Neuronal stem cell (in vitro differentiated cells): ENCODE measurements around the gene LRWD1.

Source experiments
- DNase-seq: peaks from one replicate; pipeline ENCODE4 v3.0.0-alpha.2; 2013; ENCODE audit warnings: low spot score
- H2AFZ ChIP-seq: one replicate; pipeline ENCODE4 v1.6.1; 2013; ENCODE audit warnings: mild to moderate bottlenecking, low read length, inconsistent platforms
- H2AK5ac ChIP-seq: 2 replicates; pipeline ENCODE4 v1.6.1; 2013; ENCODE audit warnings: low read depth, mild to moderate bottlenecking, inconsistent platforms, low read length, moderate library complexity, mixed read lengths
- H2BK120ac ChIP-seq: 2 replicates; pipeline ENCODE4 v1.6.1; 2013; ENCODE audit warnings: low read depth, mild to moderate bottlenecking, inconsistent platforms, low read length, moderate library complexity, mixed read lengths
- H2BK12ac ChIP-seq: one replicate; pipeline ENCODE4 v1.6.1; 2013; ENCODE audit warnings: low read length, inconsistent platforms
- H2BK15ac ChIP-seq: 2 replicates; pipeline ENCODE4 v1.6.1; 2013; ENCODE audit warnings: mild to moderate bottlenecking, low read length, inconsistent platforms, mixed read lengths
- H2BK5ac ChIP-seq: one replicate; pipeline ENCODE4 v1.6.1; 2013; ENCODE audit warnings: inconsistent platforms, mild to moderate bottlenecking, low read length, moderate library complexity
- H3K14ac ChIP-seq: one replicate; pipeline ENCODE4 v1.6.1; 2013; ENCODE audit warnings: low read length, inconsistent platforms
- H3K18ac ChIP-seq: 2 replicates; pipeline ENCODE4 v1.6.1; 2013; ENCODE audit warnings: low read length, inconsistent platforms
- H3K23ac ChIP-seq: 2 replicates; pipeline ENCODE4 v1.6.1; 2013; ENCODE audit warnings: low read depth, mild to moderate bottlenecking, mixed read lengths, low read length, inconsistent platforms; ENCODE audit not compliant: poor library complexity
- H3K27ac ChIP-seq: replicated peaks from 3 replicates; pipeline ENCODE4 v1.5.1; 2013; ENCODE audit warnings: low read length, inconsistent platforms
- H3K27me3 ChIP-seq, 3 experiments: 2 replicates each; pipeline ENCODE4 v1.6.1; 2013; ENCODE audit warnings: low read length in 3 of 3, mild to moderate bottlenecking in 2 of 3, inconsistent platforms in 1 of 3, low read depth in 1 of 3, mixed read lengths in 1 of 3, moderate library complexity in 1 of 3; ENCODE audit not compliant: control insufficient read depth in 3 of 3, insufficient read depth in 3 of 3
- H3K36me3 ChIP-seq, 2 donors: replicated peaks in 1 of 2; 2 replicates each; pipeline ENCODE4 v1.6.1; 2013; ENCODE audit warnings: low read length in 2 of 2; ENCODE audit not compliant: control insufficient read depth in 2 of 2, insufficient read depth in 2 of 2
- H3K4ac ChIP-seq: 2 replicates; pipeline ENCODE4 v1.6.1; 2013; ENCODE audit warnings: inconsistent platforms, mild to moderate bottlenecking, low read length, moderate library complexity
- H3K4me1 ChIP-seq, 2 donors: 1 replicate in 1 of 2; 2 replicates in 1 of 2; pipeline ENCODE4 v1.6.1; 2013; ENCODE audit warnings: low read length in 2 of 2, low read depth in 1 of 2; ENCODE audit not compliant: control insufficient read depth in 2 of 2, insufficient read depth in 1 of 2
- H3K4me2 ChIP-seq: one replicate; pipeline ENCODE4 v1.6.1; 2013; ENCODE audit warnings: mild to moderate bottlenecking, low read length, inconsistent platforms; ENCODE audit not compliant: insufficient read depth, poor library complexity, severe bottlenecking
- H3K4me3 ChIP-seq, 2 donors: 2 replicates each; pipeline ENCODE4 v1.5.1; 2013; ENCODE audit warnings: low read length in 2 of 2, mild to moderate bottlenecking in 2 of 2, inconsistent platforms in 1 of 2, moderate library complexity in 1 of 2
- H3K79me1 ChIP-seq: one replicate; pipeline ENCODE4 v1.6.1; 2013; ENCODE audit warnings: low read depth, mild to moderate bottlenecking, inconsistent platforms, low read length, moderate library complexity
- H3K9ac ChIP-seq: one replicate; pipeline ENCODE4 v1.6.1; 2013; ENCODE audit warnings: mild to moderate bottlenecking, low read depth, low read length, inconsistent platforms; ENCODE audit not compliant: poor library complexity
- H3K9me3 ChIP-seq, 2 donors: replicated peaks in 1 of 2; 2 replicates each; pipeline versions ENCODE3 to v1.6.1; 2013; ENCODE audit warnings: low read length in 2 of 2, mild to moderate bottlenecking in 2 of 2, inconsistent platforms in 1 of 2, low read depth in 1 of 2, mixed read lengths in 1 of 2, moderate library complexity in 1 of 2; ENCODE audit not compliant: control insufficient read depth in 2 of 2, insufficient read depth in 1 of 2
- H4K8ac ChIP-seq: one replicate; pipeline ENCODE4 v1.6.1; 2013; ENCODE audit warnings: low read depth, mild to moderate bottlenecking, inconsistent platforms, low read length, moderate library complexity
- H4K91ac ChIP-seq: one replicate; pipeline ENCODE4 v1.6.1; 2013; ENCODE audit warnings: low read length, low read depth, mild to moderate bottlenecking, inconsistent platforms; ENCODE audit not compliant: poor library complexity
- WGBS, 2 donors: extraction: QIAGEN DNeasy Blood & Tissue Kit; methylation state at CpG; one replicate each; pipeline ENCODE4 v1.1.7; 2013; ENCODE audit warnings: missing lambda C conversion rate in 2 of 2, mixed read lengths in 1 of 2; ENCODE audit not compliant: insufficient read length in 2 of 2, insufficient replicate concordance in 1 of 2; ENCODE audit errors: extremely low coverage in 2 of 2; 5-methylcytosine and 5-hydroxymethylcytosine counted together

LRWD1 gene

GRCh38 chr7:102425639-102426267 lies 39.0 kb upstream of the LRWD1 start:
- no peak overlapping the region for H4K91ac ChIP-seq
- no peak overlapping the region for H2AK5ac ChIP-seq
- no peak overlapping the region for H2BK12ac ChIP-seq
- no peak overlapping the region for H3K4me2 ChIP-seq
- H3K23ac ChIP-seq: no peak overlapping the region
- H2AFZ ChIP-seq: no peak overlapping the region
- H2BK15ac ChIP-seq: no peak overlapping the region
- H2BK120ac ChIP-seq: no peak overlapping the region
- peaks cover 28 to 64% of the 10 kb centered on the region in 2 donors for H3K36me3 ChIP-seq
- no peak for DNase-seq
- H3K4ac ChIP-seq: no peak overlapping the region
- H3K27ac ChIP-seq: no peak overlapping the region
- peaks cover 0 to 5% of the 10 kb centered on the region in 2 donors for H3K4me1 ChIP-seq
- no peak overlapping the region for H2BK5ac ChIP-seq
- no peaks in the 10 kb centered on the region for H3K27me3 ChIP-seq
- H3K79me1 ChIP-seq: peaks cover 4% of the 10 kb centered on the region
- no peaks in the 10 kb centered on the region for H3K9me3 ChIP-seq
- H3K18ac ChIP-seq: no peak overlapping the region
- no peak overlapping the region for H3K4me3 ChIP-seq
- no peak overlapping the region for H4K8ac ChIP-seq
- WGBS, 2 donors: no CpG with 5 or more reads among the region's 25 CpGs
- no peak overlapping the region for H3K14ac ChIP-seq
- no peak overlapping the region for H3K9ac ChIP-seq

GRCh38 chr7:102426268-102427018 lies 38.3 kb upstream of the LRWD1 start:
- H4K8ac ChIP-seq: no peak overlapping the region
- no CpG with 5 or more reads among the region's 16 CpGs for WGBS, 2 donors
- no peak overlapping the region for H3K23ac ChIP-seq
- H3K9ac ChIP-seq: no peak overlapping the region
- no peak overlapping the region for H3K27ac ChIP-seq
- no peak overlapping the region for H2BK15ac ChIP-seq
- no peak overlapping the region for H3K4ac ChIP-seq
- H2AK5ac ChIP-seq: no peak overlapping the region
- no peak overlapping the region for H3K14ac ChIP-seq
- no peaks in the 10 kb centered on the region for H3K9me3 ChIP-seq
- H3K36me3 ChIP-seq: peaks cover 24 to 57% of the 10 kb centered on the region in 2 donors
- no peak overlapping the region for H3K18ac ChIP-seq
- H3K4me1 ChIP-seq: peaks cover 2 to 5% of the 10 kb centered on the region in 2 donors
- H3K4me3 ChIP-seq: no peak overlapping the region
- no peak overlapping the region for H2BK5ac ChIP-seq
- H2BK12ac ChIP-seq: no peak overlapping the region
- H2AFZ ChIP-seq: no peak overlapping the region
- H3K4me2 ChIP-seq: no peak overlapping the region
- no peaks in the 10 kb centered on the region for H3K27me3 ChIP-seq
- H2BK120ac ChIP-seq: no peak overlapping the region
- H4K91ac ChIP-seq: no peak overlapping the region
- H3K79me1 ChIP-seq: peaks cover 5% of the 10 kb centered on the region
- DNase-seq: no peak

DNA sequence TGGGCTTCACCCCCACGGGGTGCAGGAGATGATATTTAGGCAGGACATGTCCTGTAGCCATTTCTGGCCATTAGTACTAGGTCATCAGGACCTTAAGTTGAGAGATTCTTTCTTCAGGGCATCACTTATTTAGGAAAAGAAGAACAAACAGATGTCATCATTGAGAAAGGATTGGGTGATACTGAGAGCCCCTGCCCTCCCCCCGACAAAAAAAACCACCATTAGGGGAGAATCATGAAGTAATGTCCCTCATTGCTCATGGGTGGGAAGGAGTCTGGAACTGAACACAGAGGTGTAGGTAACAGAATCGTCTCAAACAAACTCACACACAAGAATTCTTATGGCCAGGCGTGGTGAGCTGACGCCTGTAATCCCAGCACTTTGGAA lies 37.8 kb upstream of the LRWD1 start:
- no peak for DNase-seq
- Histone ChIP-seq H4K91ac (no peak overlapping the region), H3K9ac (no peak overlapping the region), H3K4ac (no peak overlapping the region), H2AK5ac (no peak overlapping the region), H2BK12ac (no peak overlapping the region), H3K4me3 (no peak overlapping the region), H4K8ac (no peak overlapping the region), H3K36me3 (peaks cover 21 to 51% of the 10 kb centered on the region in 2 donors), H3K4me2 (no peak overlapping the region), H3K14ac (no peak overlapping the region), H3K27ac (no peak overlapping the region), H2BK15ac (no peak overlapping the region), H3K79me1 (peaks cover 5% of the 10 kb centered on the region), H3K18ac (no peak overlapping the region), H2AFZ (no peak overlapping the region), H3K27me3 (no peaks in the 10 kb centered on the region), H3K4me1 (peaks cover 5 to 7% of the 10 kb centered on the region in 2 donors), H2BK120ac (no peak overlapping the region), H3K23ac (no peak overlapping the region), H3K9me3 (no peaks in the 10 kb centered on the region), H2BK5ac (no peak overlapping the region)
- no CpG with 5 or more reads among the region's 5 CpGs for WGBS, 2 donors

DNA sequence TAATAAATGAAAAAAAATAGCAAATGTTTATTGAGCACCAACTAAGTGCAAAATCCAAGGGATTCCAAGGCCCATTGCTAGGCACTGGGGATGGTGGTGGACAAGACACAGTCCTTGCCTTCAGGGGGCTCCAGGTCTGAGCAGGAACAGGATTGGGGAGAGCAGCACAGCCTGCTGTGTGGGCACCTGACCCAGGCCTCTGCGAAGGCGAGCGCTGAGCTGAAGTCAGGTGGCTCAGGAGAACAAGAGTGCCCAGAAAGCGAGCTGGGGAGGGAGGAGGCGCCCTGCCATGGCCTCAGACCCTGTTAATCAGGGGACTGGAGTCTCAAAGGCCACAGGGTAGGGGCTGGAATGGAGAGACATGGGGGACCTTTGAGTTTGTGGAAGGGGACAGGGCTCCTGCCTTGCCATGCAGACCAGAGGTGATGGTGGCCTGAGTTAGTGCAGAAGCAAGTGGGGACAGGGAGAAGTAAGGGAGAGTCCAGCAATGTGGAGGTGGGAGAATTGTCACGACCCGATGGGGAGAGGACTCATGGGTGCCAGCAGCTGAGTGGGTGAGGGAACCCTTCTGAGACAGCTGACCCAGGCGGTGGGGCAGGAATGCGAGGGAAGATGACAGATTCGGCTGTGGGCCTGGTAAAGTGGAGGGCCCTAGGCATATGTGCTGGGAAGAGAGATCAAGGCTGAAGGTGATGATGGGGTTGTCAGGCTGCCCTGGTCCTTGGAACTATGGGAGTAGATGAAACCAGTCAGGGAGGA lies 35.5 kb upstream of the LRWD1 start:
- H2BK12ac ChIP-seq: no peak overlapping the region
- no peak overlapping the region for H4K91ac ChIP-seq
- peak overlapping the region; percentile 67 for H3K9ac ChIP-seq
- H3K27ac ChIP-seq: no peak overlapping the region
- peak overlapping the region; percentile 22 for H2BK5ac ChIP-seq
- H3K27me3 ChIP-seq: no peaks in the 10 kb centered on the region
- H4K8ac ChIP-seq: no peak overlapping the region
- H3K23ac ChIP-seq: peak overlapping the region; percentile 67
- peaks cover 21 to 40% of the 10 kb centered on the region in 2 donors for H3K36me3 ChIP-seq
- no peak overlapping the region for H3K4me2 ChIP-seq
- H3K79me1 ChIP-seq: peaks cover 10% of the 10 kb centered on the region
- WGBS, 2 donors: no CpG with 5 or more reads among the region's 10 CpGs
- no peak for DNase-seq
- no peak overlapping the region for H2AFZ ChIP-seq
- no peak overlapping the region for H3K14ac ChIP-seq
- H3K4me1 ChIP-seq: peaks cover 5 to 18% of the 10 kb centered on the region in 2 donors
- H3K4me3 ChIP-seq: no peak overlapping the region
- no peak overlapping the region for H2BK15ac ChIP-seq
- H2AK5ac ChIP-seq: peak overlapping the region; percentile 10
- H3K18ac ChIP-seq: peak overlapping the region; percentile 0
- H2BK120ac ChIP-seq: no peak overlapping the region
- no peak overlapping the region for H3K4ac ChIP-seq
- H3K9me3 ChIP-seq: no peaks in the 10 kb centered on the region
